IMR-90 (cell line): ENCODE results near the gene CYP19A1. TPM values are rescaled to one million over a fixed set of nuclear protein-coding genes. Genes with fewer than 3 reads are reported as not detected.

Experiments
- ATAC-seq: fragments of 200-7000 bp; cut with Tn5 transposase; 2 replicates; pipeline ENCODE4 v1.9.1; 2020; ENCODE audit warnings: low read depth, mild to moderate bottlenecking, moderate library complexity
- BruUV-seq: library from RNA; stranded (reverse); fragments of 400-500 nt; replicated peaks from 2 replicates; lab custom pipeline; 2021; lab: Mats Ljungman, UMichigan
- CTCF ChIA-PET: fragments of 300-600 bp; formaldehyde crosslinking; extraction: SDS; loops from one replicate; lab custom pipeline; 2021; ENCODE audit warnings: antibody characterized with exemption; lab: Yijun Ruan, JAX
- POLR2A ChIA-PET: fragments of 300-600 bp; sonication (Branson Sonifier 250); formaldehyde crosslinking; loops from one replicate; lab custom pipeline; 2022; ENCODE audit warnings: antibody characterized with exemption; ENCODE audit not compliant: unreplicated experiment; lab: Charles Lee
- DNase-seq: peaks from one replicate; pipeline ENCODE4 v3.0.0; 2013
- H2AFZ ChIP-seq: replicated peaks from 2 replicates; pipeline ENCODE3; 2013; ENCODE audit warnings: low read length, mild to moderate bottlenecking; ENCODE audit not compliant: poor library complexity
- H2AK5ac ChIP-seq: 2 replicates; pipeline ENCODE4 v1.6.1; 2013; ENCODE audit warnings: low read depth, low read length, inconsistent platforms
- H2AK9ac ChIP-seq: replicated peaks from 2 replicates; pipeline ENCODE3; 2013; ENCODE audit warnings: mild to moderate bottlenecking, low read depth, low read length, moderate library complexity; ENCODE audit not compliant: poor library complexity
- H2BK120ac ChIP-seq: 2 replicates; pipeline ENCODE4 v1.6.1; 2013; ENCODE audit warnings: low read depth, low read length, inconsistent platforms
- H2BK15ac ChIP-seq: 3 replicates; pipeline ENCODE4 v1.6.1; 2013; ENCODE audit warnings: low read depth, low read length, inconsistent platforms
- H2BK20ac ChIP-seq: 2 replicates; pipeline ENCODE4 v1.6.1; 2013; ENCODE audit warnings: low read depth, mild to moderate bottlenecking, inconsistent platforms, low read length, moderate library complexity
- H2BK5ac ChIP-seq: 2 replicates; pipeline ENCODE4 v1.6.1; 2013; ENCODE audit warnings: mild to moderate bottlenecking, low read depth, low read length, inconsistent platforms; ENCODE audit not compliant: poor library complexity, severe bottlenecking
- H3K14ac ChIP-seq: replicated peaks from 2 replicates; pipeline ENCODE4 v1.6.1; 2013; ENCODE audit warnings: low read depth, low read length, inconsistent platforms
- H3K18ac ChIP-seq: 2 replicates; pipeline ENCODE4 v1.6.1; 2013; ENCODE audit warnings: low read depth, low read length, control low read depth
- H3K23ac ChIP-seq: 2 replicates; pipeline ENCODE4 v1.6.1; 2013; ENCODE audit warnings: low read depth, low read length, inconsistent platforms
- H3K27ac ChIP-seq: 2 replicates; pipeline ENCODE4 v1.5.1; 2013; ENCODE audit warnings: mild to moderate bottlenecking, control low read depth, low read length; ENCODE audit not compliant: insufficient read depth
- H3K27me3 ChIP-seq: 2 replicates; pipeline ENCODE4 v1.6.1; 2013; ENCODE audit warnings: low read length; ENCODE audit not compliant: control insufficient read depth, insufficient read depth
- H3K36me3 ChIP-seq: 2 replicates; pipeline ENCODE4 v1.6.1; 2013; ENCODE audit warnings: low read length, mixed read lengths; ENCODE audit not compliant: control insufficient read depth, insufficient read depth
- H3K4ac ChIP-seq: 2 replicates; pipeline ENCODE4 v1.6.1; 2013; ENCODE audit warnings: low read depth, low read length, inconsistent platforms
- H3K4me1 ChIP-seq: 2 replicates; pipeline ENCODE4 v1.6.1; 2013; ENCODE audit warnings: low read length, mixed read lengths; ENCODE audit not compliant: control insufficient read depth, insufficient read depth
- H3K4me2 ChIP-seq: 2 replicates; pipeline ENCODE4 v1.6.1; 2013; ENCODE audit warnings: low read depth, mild to moderate bottlenecking, control low read depth, low read length, moderate library complexity
- H3K4me3 ChIP-seq: 2 replicates; pipeline ENCODE4 v1.5.1; 2013; ENCODE audit warnings: low read depth, mild to moderate bottlenecking, control low read depth, low read length, moderate library complexity; ENCODE audit not compliant: insufficient read depth
- H3K56ac ChIP-seq: 2 replicates; pipeline ENCODE4 v1.6.1; 2013; ENCODE audit warnings: low read length, inconsistent platforms; ENCODE audit not compliant: insufficient read depth; ENCODE audit errors: extremely low read depth
- H3K79me1 ChIP-seq, 2 experiments: 2 replicates each; pipeline ENCODE4 v1.6.1; 2013; ENCODE audit warnings: low read length in 2 of 2, inconsistent platforms in 1 of 2, low read depth in 1 of 2
- H3K9ac ChIP-seq: 2 replicates; pipeline ENCODE4 v1.6.1; 2013; ENCODE audit warnings: low read depth, low read length, control low read depth
- H3K9me1 ChIP-seq: 2 replicates; pipeline ENCODE4 v1.6.1; 2013; ENCODE audit warnings: low read length, inconsistent platforms; ENCODE audit not compliant: insufficient read depth
- H3K9me3 ChIP-seq: 2 replicates; pipeline ENCODE4 v1.6.1; 2013; ENCODE audit warnings: low read length; ENCODE audit not compliant: control insufficient read depth, insufficient read depth
- H4K20me1 ChIP-seq: 2 replicates; pipeline ENCODE4 v1.6.1; 2013; ENCODE audit warnings: low read length, inconsistent platforms; ENCODE audit not compliant: insufficient read depth
- H4K5ac ChIP-seq: 2 replicates; pipeline ENCODE4 v1.6.1; 2013; ENCODE audit warnings: mild to moderate bottlenecking, low read depth, low read length, control low read depth
- H4K8ac ChIP-seq, 2 experiments: 2 replicates each; pipeline ENCODE4 v1.6.1; 2013; ENCODE audit warnings: low read depth in 2 of 2, low read length in 2 of 2, control low read depth in 1 of 2, inconsistent platforms in 1 of 2
- H4K91ac ChIP-seq: 2 replicates; pipeline ENCODE4 v1.6.1; 2013; ENCODE audit warnings: low read depth, low read length, inconsistent platforms; ENCODE audit not compliant: insufficient read depth
- BHLHE40 ChIP-seq: fragments of 150-350 bp; IDR thresholded peaks from 2 replicates; pipeline ENCODE4 v1.6.1; 2016; ENCODE audit warnings: mild to moderate bottlenecking, low read depth, low read length
- CEBPB ChIP-seq: IDR thresholded peaks from 2 replicates; pipeline ENCODE4 v1.6.1; 2012; ENCODE audit warnings: low read depth, low read length, improper control_type of control experiment
- CHD1 ChIP-seq: IDR thresholded peaks from 2 replicates; pipeline ENCODE4 v1.6.1; 2012; ENCODE audit warnings: low read depth, low read length, improper control_type of control experiment
- CTCF ChIP-seq: conservative IDR thresholded peaks from 2 replicates; pipeline ENCODE4 v1.5.1; 2012; ENCODE audit warnings: mild to moderate bottlenecking, low read depth, low read length, improper control_type of control experiment
- ELK1 ChIP-seq: fragments of 150-350 bp; IDR thresholded peaks from 2 replicates; pipeline ENCODE4 v1.6.1; 2016; ENCODE audit warnings: low read depth, mild to moderate bottlenecking, low read length, moderate library complexity, borderline replicate concordance
- FOS ChIP-seq: fragments of 150-350 bp; IDR thresholded peaks from 2 replicates; pipeline ENCODE4 v1.6.1; 2016; ENCODE audit warnings: low read depth, low read length
- MAFK ChIP-seq: IDR thresholded peaks from 2 replicates; pipeline ENCODE4 v1.6.1; 2012; ENCODE audit warnings: low read depth, low read length, improper control_type of control experiment
- MAZ ChIP-seq: IDR thresholded peaks from 2 replicates; pipeline ENCODE4 v1.6.1; 2012; ENCODE audit warnings: low read depth, mild to moderate bottlenecking, low read length, improper control_type of control experiment, moderate library complexity, borderline replicate concordance
- MXI1 ChIP-seq: IDR thresholded peaks from 2 replicates; pipeline ENCODE4 v1.6.1; 2012; ENCODE audit warnings: low read depth, mild to moderate bottlenecking, low read length, moderate library complexity, borderline replicate concordance
- NFE2L2 ChIP-seq: fragments of 150-350 bp; IDR thresholded peaks from 2 replicates; pipeline ENCODE4 v1.6.1; 2016; ENCODE audit warnings: low read depth, mild to moderate bottlenecking, low read length
- POLR2A ChIP-seq: IDR thresholded peaks from 2 replicates; pipeline ENCODE4 v1.6.1; 2012; ENCODE audit warnings: mild to moderate bottlenecking, low read depth, low read length
- RAD21 ChIP-seq: IDR thresholded peaks from 2 replicates; pipeline ENCODE4 v1.6.1; 2012; ENCODE audit warnings: low read length, improper control_type of control experiment
- RCOR1 ChIP-seq: IDR thresholded peaks from 2 replicates; pipeline ENCODE4 v1.6.1; 2012; ENCODE audit warnings: mild to moderate bottlenecking, low read length, improper control_type of control experiment; ENCODE audit not compliant: insufficient replicate concordance
- RFX5 ChIP-seq: IDR thresholded peaks from 2 replicates; pipeline ENCODE4 v1.8.0; 2012; ENCODE audit warnings: low read depth, mild to moderate bottlenecking, low read length, moderate library complexity
- SMC3 ChIP-seq: fragments of 150-350 bp; IDR thresholded peaks from 2 replicates; pipeline ENCODE4 v1.6.1; 2016; ENCODE audit warnings: low read depth, mild to moderate bottlenecking, antibody characterized with exemption, low read length, moderate library complexity
- WGBS, 2 experiments: methylation state at CpG; one replicate each; pipeline versions ENCODE4 v1.1.5 to v1.1.7; 2013; ENCODE audit warnings: missing lambda C conversion rate in 2 of 2; ENCODE audit not compliant: insufficient read length in 1 of 2; ENCODE audit errors: extremely low coverage in 2 of 2; 5-methylcytosine and 5-hydroxymethylcytosine counted together
- dilution Hi-C: fragments of 300-500 bp; cut with HindIII; formaldehyde crosslinking; loops from one replicate; pipeline ENCODE4 v1.14.3; 2018; ENCODE audit warnings: low sequenced_read_pairs; ENCODE audit not compliant: unreplicated experiment
- in situ Hi-C: fragments of 300-500 bp; cut with MboI; formaldehyde crosslinking; loops from 3 replicates; pipeline ENCODE4 v1.14.3; 2019; ENCODE audit warnings: low sequenced_read_pairs, inconsistent platforms, mixed read lengths
- intact Hi-C: fragments of 100-400 bp; cut with micrococcal nuclease; formaldehyde crosslinking; loops from 2 replicates; pipeline ENCODE4 v1.10.0; 2022
- polyA plus RNA-seq, 3 experiments: library from polyadenylated mRNA; depleted of rRNA; stranded (reverse); fragments of >200 nt; gene quantifications; 2 replicates each; pipeline ENCODE4 v1.2.3, GENCODE V29; 2012; ENCODE audit warnings: low replicate concordance in 1 of 3
- total RNA-seq: library from RNA; depleted of rRNA; stranded (reverse); fragments of >200 nt; gene quantifications from 2 replicates; pipeline ENCODE4 v1.2.3, GENCODE V29; 2012
- TF ChIP-seq, protein P1 (sequence below): fragments of 150-350 bp; IDR thresholded peaks from 2 replicates; pipeline ENCODE4 v1.6.1; 2017; ENCODE audit warnings: mild to moderate bottlenecking, antibody characterized with exemption, low read length, low read depth

Gene CYP19A1
- total and polyA plus RNA-seq, 2 of the 4 experiments (the other 2 are of a cell fraction) = not detected

DNA sequence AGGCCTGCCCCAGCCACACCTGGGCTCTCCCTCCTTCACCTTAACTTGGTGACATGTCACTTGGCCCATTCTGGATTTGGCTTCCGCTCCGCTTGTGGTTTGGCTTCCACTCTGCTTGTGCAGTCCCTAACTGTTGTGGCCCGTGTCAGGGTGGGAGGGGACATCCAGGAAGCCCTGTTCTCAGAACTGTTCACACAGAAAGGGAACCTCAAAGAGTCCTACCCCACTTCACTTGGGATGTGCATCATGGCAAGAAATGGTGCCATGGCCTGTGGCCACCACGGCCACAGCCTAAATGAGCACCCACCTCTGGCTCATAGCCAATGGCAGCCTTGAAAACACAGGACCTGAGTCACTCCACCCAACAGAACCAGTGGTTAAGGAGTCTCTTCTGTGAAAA, 63.4 kb downstream of the CYP19A1 start:
- no TSS peak for BruUV-seq
- Histone ChIP-seq H3K36me3 (no peaks in the 10 kb centered on the region), H3K4me1 (no peaks in the 10 kb centered on the region), H3K27ac (no peak overlapping the region), H3K4ac (no peak overlapping the region), H2BK20ac (no peak overlapping the region), H3K9me3 (no peaks in the 10 kb centered on the region), H3K27me3 (peaks cover 61% of the 10 kb centered on the region), H4K20me1 (no peaks in the 10 kb centered on the region), H4K91ac (no peak overlapping the region), H2BK15ac (no peak overlapping the region), H3K4me3 (no peak overlapping the region), H3K18ac (no peak overlapping the region), H2BK5ac (no peak overlapping the region), H4K8ac (no peak overlapping the region), H2AK9ac (no peak overlapping the region), H2AFZ (no peak overlapping the region), H3K4me2 (no peak overlapping the region), H3K9ac (no peak overlapping the region), H4K5ac (no peak overlapping the region), H3K79me1 (no peaks in the 10 kb centered on the region), H3K56ac (no peak overlapping the region), H3K23ac (no peak overlapping the region), H3K9me1 (no peaks in the 10 kb centered on the region), H3K14ac (no peak overlapping the region), H2BK120ac (no peak overlapping the region), H2AK5ac (no peak overlapping the region)
- intact Hi-C loops (no loop called here), in situ Hi-C loops (no loop called here), dilution Hi-C loops (no loop called here)
- DNase-seq (no peak), ATAC-seq (no peak)
- ChIA-PET POLR2A (no interaction called here), CTCF (interaction anchor here (0.6 kb wide), 1 partner anchor 82 kb away, joined by 3 read pairs; no protein-coding TSS in a partner anchor)
- TF ChIP-seq CEBPB = no peak
- TF ChIP-seq RAD21 = no peak
- no peak for TF ChIP-seq POLR2A
- TF ChIP-seq, protein P1, sequence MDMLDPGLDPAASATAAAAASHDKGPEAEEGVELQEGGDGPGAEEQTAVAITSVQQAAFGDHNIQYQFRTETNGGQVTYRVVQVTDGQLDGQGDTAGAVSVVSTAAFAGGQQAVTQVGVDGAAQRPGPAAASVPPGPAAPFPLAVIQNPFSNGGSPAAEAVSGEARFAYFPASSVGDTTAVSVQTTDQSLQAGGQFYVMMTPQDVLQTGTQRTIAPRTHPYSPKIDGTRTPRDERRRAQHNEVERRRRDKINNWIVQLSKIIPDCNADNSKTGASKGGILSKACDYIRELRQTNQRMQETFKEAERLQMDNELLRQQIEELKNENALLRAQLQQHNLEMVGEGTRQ = no peak
- TF ChIP-seq MAFK = no peak
- TF ChIP-seq CTCF = no peak
- no peak for TF ChIP-seq BHLHE40
- TF ChIP-seq SMC3 = no peak
- TF ChIP-seq FOS = no peak
- no peak for TF ChIP-seq ELK1
- TF ChIP-seq MAZ = no peak
- no peak for TF ChIP-seq MXI1
- no peak for TF ChIP-seq RFX5
- no peak for TF ChIP-seq NFE2L2
- no peak for TF ChIP-seq CHD1
- no peak for TF ChIP-seq RCOR1
- WGBS, 2 experiments = 93% methylated on average over 2 of the region's 4 CpGs; no CpG with 5 or more reads in 1 of the 2 experiments
